K562 (cell line): ENCODE data around the gene HMCN2. TPM values are rescaled to one million over a fixed set of nuclear protein-coding genes. Genes with fewer than 3 reads are reported as not detected.
A peak's percentile ranks its signal among the peaks of the same experiment; 100 is the strongest.

ENCODE experiments used
- ATAC-seq: fragments of 200-7000 bp; cut with Tn5 transposase; 3 replicates; pipeline ENCODE4 v1.9.1; 2020; ENCODE audit warnings: moderate library complexity
- BruUV-seq: library from RNA; stranded (reverse); fragments of 400-500 nt; replicated peaks from 2 replicates; lab custom pipeline; 2021; lab: Mats Ljungman, UMichigan
- CTCF ChIA-PET: fragments of 300-600 bp; formaldehyde crosslinking; extraction: SDS; loops from one replicate; lab custom pipeline; 2021; ENCODE audit warnings: low intra/inter-chr PET ratio; lab: Yijun Ruan, JAX
- POLR2A ChIA-PET: fragments of 300-600, 350-650 bp; sonication (Branson Sonifier 250); formaldehyde crosslinking; extraction: SDS; loops from one replicate; lab custom pipeline; 2021; ENCODE audit warnings: antibody characterized with exemption, inconsistent platforms; lab: Yijun Ruan, JAX
- DNase-seq, 4 experiments: peaks; one replicate each; pipeline versions ENCODE4 v3.0.0 to v3.0.0-alpha.2; 2011 to 2018; ENCODE audit warnings: low spot score in 3 of 4, mixed read lengths in 3 of 4; ENCODE audit errors: extremely low read depth in 1 of 4
- FAIRE-seq: peaks from 2 replicates; lab custom pipeline; 2011; peaks lifted over from hg19 to GRCh38; lab: Jason Lieb, UNC
- H2AFZ ChIP-seq: 2 replicates; pipeline ENCODE4 v1.6.0; 2011; ENCODE audit warnings: low read depth, low read length, control low read depth, inconsistent platforms
- H3K27ac ChIP-seq: fragments of 200-600 bp; 3 replicates; pipeline ENCODE4 v1.8.0; 2011; ENCODE audit warnings: low read depth, mild to moderate bottlenecking, control low read depth, inconsistent platforms, low read length, moderate library complexity, mixed read lengths; ENCODE audit errors: extremely low read depth
- H3K27me3 ChIP-seq, 2 experiments: fragments of 300-600 bp in 1 of 2; 2 replicates in 1 of 2; 3 replicates in 1 of 2; pipeline versions ENCODE4 v1.6.0 to v1.8.0; 2011; ENCODE audit warnings: inconsistent platforms in 2 of 2, low read length in 2 of 2, mild to moderate bottlenecking in 1 of 2, mixed read lengths in 1 of 2, moderate library complexity in 1 of 2; ENCODE audit not compliant: control insufficient read depth in 2 of 2, insufficient read depth in 2 of 2
- H3K36me3 ChIP-seq: fragments of 300-600 bp; 3 replicates; pipeline ENCODE4 v1.8.0; 2011; ENCODE audit warnings: mild to moderate bottlenecking, low read length, inconsistent platforms; ENCODE audit not compliant: control insufficient read depth, insufficient read depth
- H3K4me1 ChIP-seq, 2 experiments: fragments of 200-600 bp in 1 of 2; replicated peaks in 1 of 2; 2 replicates in 1 of 2; 3 replicates in 1 of 2; pipeline versions ENCODE4 v1.5.1 to v1.8.0; 2011; ENCODE audit warnings: inconsistent platforms in 2 of 2, low read length in 2 of 2, mild to moderate bottlenecking in 1 of 2, mixed read lengths in 1 of 2, moderate library complexity in 1 of 2; ENCODE audit not compliant: control insufficient read depth in 2 of 2, insufficient read depth in 2 of 2
- H3K4me2 ChIP-seq: 2 replicates; pipeline ENCODE4 v1.6.1; 2011; ENCODE audit warnings: low read length, control low read depth, inconsistent platforms, mixed read lengths; ENCODE audit not compliant: insufficient read depth
- H3K4me3 ChIP-seq: fragments of 200-600 bp; sonication (generic), shearing (Covaris generic); 2 replicates; pipeline ENCODE4 v1.5.1; 2016; ENCODE audit warnings: control low read depth, inconsistent platforms
- H3K79me2 ChIP-seq: fragments of 200-600 bp; 3 replicates; pipeline ENCODE4 v1.8.0; 2011; ENCODE audit warnings: low read length, inconsistent platforms; ENCODE audit not compliant: control insufficient read depth, insufficient read depth
- H3K9ac ChIP-seq, 2 experiments: 2 replicates each; pipeline versions ENCODE4 v1.6.0 to v1.6.1; 2011; ENCODE audit warnings: low read depth in 2 of 2, low read length in 2 of 2, control low read depth in 1 of 2, inconsistent platforms in 1 of 2, mild to moderate bottlenecking in 1 of 2, mixed read lengths in 1 of 2; ENCODE audit not compliant: insufficient read depth in 1 of 2
- H3K9me1 ChIP-seq: one replicate; pipeline ENCODE4 v1.6.0; 2011; ENCODE audit warnings: inconsistent platforms, mild to moderate bottlenecking, low read length, moderate library complexity; ENCODE audit not compliant: control insufficient read depth, insufficient read depth
- H3K9me3 ChIP-seq: replicated peaks from 2 replicates; pipeline ENCODE4 v1.5.1; 2011; ENCODE audit warnings: low read depth, low read length, inconsistent platforms; ENCODE audit not compliant: control insufficient read depth, insufficient read depth
- H4K20me1 ChIP-seq: replicated peaks from 2 replicates; pipeline ENCODE4 v1.6.1; 2011; ENCODE audit warnings: low read length, inconsistent platforms, mixed read lengths; ENCODE audit not compliant: control insufficient read depth, insufficient read depth
- ARID3B ChIP-seq: fragments of 250-450 bp; sonication (Bioruptor Pico); IDR thresholded peaks from 2 replicates; pipeline ENCODE4 v1.4.0; 2020; ENCODE audit warnings: borderline replicate concordance
- NR2C1 ChIP-seq, 2 experiments: fragments of 450-650 bp; IDR thresholded peaks; 2 replicates each; pipeline ENCODE4 v1.6.1; 2017; ENCODE audit warnings: mild to moderate bottlenecking in 2 of 2, antibody characterized with exemption in 1 of 2, inconsistent platforms in 1 of 2, missing compliant biosample characterization in 1 of 2, missing genetic modification characterization in 1 of 2
- SREBF2 ChIP-seq: sonication (generic); formaldehyde crosslinking; IDR thresholded peaks from 2 replicates; pipeline ENCODE4 v1.4.0; 2020; ENCODE audit warnings: mild to moderate bottlenecking, missing genetic modification reagents
- whole genome bisulfite sequencing: fragments of 100-300 bp; shearing (Covaris generic); methylation state at CpG from one replicate; pipeline ENCODE4 v1.1.6; 2016; ENCODE audit warnings: low coverage, mixed read lengths; ENCODE audit not compliant: insufficient coverage; ENCODE audit errors: missing lambda C conversion rate; 5-methylcytosine and 5-hydroxymethylcytosine counted together
- in situ Hi-C: fragments of 300-500 bp; cut with MboI; formaldehyde crosslinking; loops from 4 replicates; pipeline ENCODE4 v1.15.0; 2018; ENCODE audit warnings: inconsistent platforms, mixed read lengths
- intact Hi-C: fragments of 100-400 bp; cut with micrococcal nuclease; formaldehyde crosslinking; loops from 2 replicates; pipeline ENCODE4 v1.14.2; 2022
- polyA plus RNA-seq, 8 experiments: library from polyadenylated mRNA; depleted of rRNA in 4 of 8; stranded (reverse) in 5 of 8; unstranded in 3 of 8; fragments of >200 nt; fragmentation: Nextera tagmentation in 2 of 8; fragmentation: Illumina TruSeq in 1 of 8; extraction: Ambion mirVana in 2 of 8; extraction: Trizol in 1 of 8; gene quantifications; 2 replicates each; pipeline versions ENCODE4 v1.2.1 to v1.2.3, GENCODE V29; 2011 to 2014; ENCODE audit warnings: inconsistent platforms in 1 of 8, missing spikeins in 1 of 8
- total RNA-seq, 7 experiments: library from RNA; depleted of rRNA in 6 of 7; stranded (reverse); fragments of >200 nt in 6 of 7; fragmentation: Illumina TruSeq in 2 of 7; extraction: Trizol in 2 of 7; gene quantifications; 2 replicates each; pipeline versions ENCODE4 v1.2.1 to v1.2.3, GENCODE V29; 2011 to 2021; ENCODE audit warnings: low replicate concordance in 1 of 7
- TF ChIP-seq, protein P1 (sequence below): fragments of 150-350 bp; IDR thresholded peaks from 2 replicates; pipeline ENCODE4 v1.6.1; 2014; ENCODE audit warnings: low read depth, mild to moderate bottlenecking, low read length, borderline replicate concordance
- TF ChIP-seq, protein P2 (sequence below): sonication (generic); formaldehyde crosslinking; IDR thresholded peaks from 2 replicates; pipeline ENCODE4 v1.8.1; 2023; ENCODE audit warnings: mild to moderate bottlenecking, missing genetic modification reagents

Gene HMCN2
- total and polyA plus RNA-seq, 9 of the 15 experiments (the other 6 are each of a cell fraction or from before 2014, with no cell fraction given): 0.01 TPM; not detected in 8

DNA sequence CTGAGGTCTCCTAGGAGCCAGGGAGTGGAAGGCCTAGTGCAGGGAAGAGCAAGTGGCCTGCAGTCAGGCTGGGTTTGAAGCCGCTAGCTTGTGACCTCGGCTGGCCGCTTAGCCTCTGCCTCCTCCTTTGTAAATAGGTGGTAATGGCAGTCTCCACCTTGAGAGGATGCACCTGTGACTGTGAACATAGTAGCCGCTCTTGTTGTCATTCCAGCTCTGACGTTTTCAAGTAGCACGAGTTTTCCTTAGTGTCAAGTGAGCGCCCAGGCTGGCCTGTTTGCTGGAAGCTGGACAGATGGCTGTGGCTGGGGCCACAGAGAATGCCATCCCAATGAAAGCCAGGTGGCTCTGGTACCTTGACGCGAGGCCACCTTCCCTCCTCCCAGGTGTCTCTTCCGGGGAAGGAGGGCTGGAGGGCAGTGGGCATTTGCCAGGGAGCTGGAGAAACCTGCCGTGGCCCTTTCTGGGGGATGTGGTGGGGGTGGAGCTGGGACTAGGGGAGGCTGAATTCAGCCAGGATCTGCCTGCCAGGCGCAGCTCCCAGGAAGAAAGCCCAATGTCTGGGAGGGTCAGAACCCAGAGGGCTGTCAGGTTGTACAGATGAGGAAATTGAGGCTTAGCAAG is 181.7 kb downstream of the HMCN2 start:
- Histone ChIP-seq H3K27me3 (no peaks in the 10 kb centered on the region), H3K9me1 (no peaks in the 10 kb centered on the region), H3K79me2 (no peaks in the 10 kb centered on the region), H4K20me1 (no peaks in the 10 kb centered on the region), H3K4me1 (peaks cover 35 to 52% of the 10 kb centered on the region in 2 experiments), H3K4me2 (peak overlapping the region; percentile 41; the same call in 1 of the 2 replicates), H3K27ac (no peak overlapping the region; the same call in 2 of the 3 replicates), H3K9ac (peak overlapping the region; percentile 45 to 71; a peak in 2 of 4 replicates), H3K36me3 (no peaks in the 10 kb centered on the region), H3K9me3 (no peaks in the 10 kb centered on the region), H3K4me3 (no peak overlapping the region), H2AFZ (no peak overlapping the region)
- TF ChIP-seq NR2C1 (IDR thresholded peaks at IDR 0.05): no peak
- no peak for TF ChIP-seq NR2C1 (tag; IDR thresholded peaks at IDR 0.05)
- TF ChIP-seq ARID3B (CRISPR knock-in tag): no peak
- TF ChIP-seq, protein P1, sequence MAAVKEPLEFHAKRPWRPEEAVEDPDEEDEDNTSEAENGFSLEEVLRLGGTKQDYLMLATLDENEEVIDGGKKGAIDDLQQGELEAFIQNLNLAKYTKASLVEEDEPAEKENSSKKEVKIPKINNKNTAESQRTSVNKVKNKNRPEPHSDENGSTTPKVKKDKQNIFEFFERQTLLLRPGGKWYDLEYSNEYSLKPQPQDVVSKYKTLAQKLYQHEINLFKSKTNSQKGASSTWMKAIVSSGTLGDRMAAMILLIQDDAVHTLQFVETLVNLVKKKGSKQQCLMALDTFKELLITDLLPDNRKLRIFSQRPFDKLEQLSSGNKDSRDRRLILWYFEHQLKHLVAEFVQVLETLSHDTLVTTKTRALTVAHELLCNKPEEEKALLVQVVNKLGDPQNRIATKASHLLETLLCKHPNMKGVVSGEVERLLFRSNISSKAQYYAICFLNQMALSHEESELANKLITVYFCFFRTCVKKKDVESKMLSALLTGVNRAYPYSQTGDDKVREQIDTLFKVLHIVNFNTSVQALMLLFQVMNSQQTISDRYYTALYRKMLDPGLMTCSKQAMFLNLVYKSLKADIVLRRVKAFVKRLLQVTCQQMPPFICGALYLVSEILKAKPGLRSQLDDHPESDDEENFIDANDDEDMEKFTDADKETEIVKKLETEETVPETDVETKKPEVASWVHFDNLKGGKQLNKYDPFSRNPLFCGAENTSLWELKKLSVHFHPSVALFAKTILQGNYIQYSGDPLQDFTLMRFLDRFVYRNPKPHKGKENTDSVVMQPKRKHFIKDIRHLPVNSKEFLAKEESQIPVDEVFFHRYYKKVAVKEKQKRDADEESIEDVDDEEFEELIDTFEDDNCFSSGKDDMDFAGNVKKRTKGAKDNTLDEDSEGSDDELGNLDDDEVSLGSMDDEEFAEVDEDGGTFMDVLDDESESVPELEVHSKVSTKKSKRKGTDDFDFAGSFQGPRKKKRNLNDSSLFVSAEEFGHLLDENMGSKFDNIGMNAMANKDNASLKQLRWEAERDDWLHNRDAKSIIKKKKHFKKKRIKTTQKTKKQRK: no peak
- TF ChIP-seq SREBF2 (CRISPR knock-in tag): no peak
- TF ChIP-seq, protein P2, sequence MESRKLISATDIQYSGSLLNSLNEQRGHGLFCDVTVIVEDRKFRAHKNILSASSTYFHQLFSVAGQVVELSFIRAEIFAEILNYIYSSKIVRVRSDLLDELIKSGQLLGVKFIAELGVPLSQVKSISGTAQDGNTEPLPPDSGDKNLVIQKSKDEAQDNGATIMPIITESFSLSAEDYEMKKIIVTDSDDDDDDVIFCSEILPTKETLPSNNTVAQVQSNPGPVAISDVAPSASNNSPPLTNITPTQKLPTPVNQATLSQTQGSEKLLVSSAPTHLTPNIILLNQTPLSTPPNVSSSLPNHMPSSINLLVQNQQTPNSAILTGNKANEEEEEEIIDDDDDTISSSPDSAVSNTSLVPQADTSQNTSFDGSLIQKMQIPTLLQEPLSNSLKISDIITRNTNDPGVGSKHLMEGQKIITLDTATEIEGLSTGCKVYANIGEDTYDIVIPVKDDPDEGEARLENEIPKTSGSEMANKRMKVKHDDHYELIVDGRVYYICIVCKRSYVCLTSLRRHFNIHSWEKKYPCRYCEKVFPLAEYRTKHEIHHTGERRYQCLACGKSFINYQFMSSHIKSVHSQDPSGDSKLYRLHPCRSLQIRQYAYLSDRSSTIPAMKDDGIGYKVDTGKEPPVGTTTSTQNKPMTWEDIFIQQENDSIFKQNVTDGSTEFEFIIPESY (CRISPR knock-in tag): peak; percentile 79
- ChIA-PET CTCF (no interaction called here), POLR2A (interaction anchor here (0.7 to 1.1 kb wide), 8 partner anchors 9 to 1676 kb away, joined by 3 to 8 read pairs (median 3); partner anchors contain the start of gene EXOSC2)
- DNase-seq: no peak
- BruUV-seq: no TSS peak
- FAIRE-seq: no peak
- in situ Hi-C loops: no loop called here
- ATAC-seq: no peak
- 70% methylated on average over 9 of the region's 12 CpGs for WGBS
- intact Hi-C loops: no loop called here
